Ishikawa (cell line): ENCODE measurements around the gene TMEM175.

Source experiments
- CEBPB ChIP-seq: IDR thresholded peaks from 2 replicates; pipeline ENCODE4 v1.6.1; 2012
- EP300 ChIP-seq: IDR thresholded peaks from 2 replicates; pipeline ENCODE4 v1.6.1; 2012; ENCODE audit warnings: borderline replicate concordance
- FOXM1 ChIP-seq: IDR thresholded peaks from 2 replicates; pipeline ENCODE4 v1.6.1; 2012; ENCODE audit warnings: low read depth, borderline replicate concordance
- RAD21 ChIP-seq: IDR thresholded peaks from 2 replicates; pipeline ENCODE4 v1.6.1; 2012; ENCODE audit warnings: low read depth
- REST ChIP-seq: IDR thresholded peaks from 2 replicates; pipeline ENCODE4 v1.6.1; 2012; ENCODE audit warnings: low read depth, mild to moderate bottlenecking
- TAF1 ChIP-seq: IDR thresholded peaks from 2 replicates; pipeline ENCODE4 v1.6.1; 2012; ENCODE audit warnings: low read depth, mild to moderate bottlenecking
- TCF12 ChIP-seq: IDR thresholded peaks from 2 replicates; pipeline ENCODE4 v1.6.1; 2012; ENCODE audit warnings: low read depth

DNA sequence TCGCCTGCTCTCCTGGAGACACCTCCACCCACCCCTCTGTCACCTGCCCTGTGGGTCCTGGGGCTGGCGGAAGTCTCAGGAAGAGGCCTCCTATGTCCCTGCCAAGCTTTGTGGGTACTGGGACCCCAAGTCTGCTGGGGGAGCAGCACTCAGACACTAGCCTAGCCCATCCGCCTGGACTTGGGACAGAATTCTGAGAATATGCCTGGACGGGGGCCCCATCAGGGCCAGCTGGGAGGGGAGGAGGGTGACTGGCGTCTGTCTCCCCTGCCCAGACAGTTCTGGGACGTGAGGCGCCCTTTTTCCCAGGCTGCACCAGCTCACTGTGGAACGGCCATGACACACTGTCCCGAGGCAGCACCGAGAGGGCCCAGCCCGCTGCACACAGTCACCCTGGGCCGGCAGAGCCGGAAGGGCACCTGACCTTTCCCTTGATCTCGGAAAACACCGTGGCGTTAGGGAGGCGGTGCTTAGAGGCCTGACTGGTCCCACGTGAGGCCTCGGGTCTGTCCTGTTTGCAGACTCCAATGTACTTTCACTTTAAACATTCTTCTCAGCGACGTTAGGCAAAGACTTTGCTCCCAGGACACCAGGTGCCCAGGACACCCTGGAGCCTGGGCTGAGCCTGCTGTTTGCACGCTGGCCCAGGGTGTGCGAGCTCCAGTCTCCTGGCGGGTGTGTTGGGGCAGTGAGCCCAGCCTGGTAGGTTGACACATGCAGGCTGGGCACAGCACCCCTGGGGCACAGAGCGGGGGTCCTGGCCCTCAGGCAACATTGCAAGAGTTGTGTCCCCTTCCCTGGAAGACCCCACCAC is 60.2 kb downstream of the TMEM175 start:
- TF ChIP-seq EP300 (no peak), FOXM1 (no peak), TCF12 (no peak), REST (no peak), CEBPB (no peak), TAF1 (no peak), RAD21 (no peak)
